ENCODE results near the gene SMARCD3.

DNA sequence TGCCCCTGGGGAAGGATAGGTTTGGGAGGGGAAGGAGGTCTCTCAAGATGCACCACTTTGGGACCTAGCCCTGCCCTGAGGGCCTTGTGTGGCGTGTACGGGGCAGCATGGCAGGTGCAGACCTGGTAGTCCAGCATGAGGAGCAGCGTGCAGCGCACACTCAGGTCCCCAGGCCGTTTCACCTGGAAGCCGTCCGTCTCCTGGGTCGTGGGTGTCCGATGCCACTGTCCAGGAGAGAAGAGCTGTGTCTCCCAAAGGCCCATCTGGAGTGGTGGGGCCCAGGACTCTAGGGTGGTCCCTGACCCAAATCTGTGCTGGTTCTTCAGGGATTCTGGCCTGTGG, 6.8 kb downstream of the SMARCD3 start:
- TF ChIP-seq CTCF (IDR thresholded peaks at IDR 0.05) (no peak), POLR2AphosphoS5 (IDR thresholded peaks at IDR 0.05; ENCODE audit: low read depth, low read length) (no peak)

Data from Panc1 (cell line).